Osteocyte (in vitro differentiated cells): ENCODE data around the gene TCTN3. TPM values are rescaled to one million over a fixed set of nuclear protein-coding genes. Genes with fewer than 3 reads are reported as not detected.
"Not testable (repeated sequence)": the region's sequence is repeated elsewhere in the genome, so short reads cannot be mapped to it uniquely, and the experiment has no call there.

Experiments used
- DNase-seq: peaks from one replicate; pipeline ENCODE4 v3.0.0; 2021; ENCODE audit warnings: mixed read lengths; ENCODE audit not compliant: unreplicated experiment; ENCODE audit errors: extremely low spot score
- H3K27ac Mint-ChIP-seq: one replicate; pipeline ENCODE4 v1.8.0; 2021; ENCODE audit warnings: mild to moderate bottlenecking, mixed read lengths; ENCODE audit not compliant: unreplicated experiment
- H3K27me3 Mint-ChIP-seq: one replicate; pipeline ENCODE4 v1.8.0; 2021; ENCODE audit warnings: mixed read lengths; ENCODE audit not compliant: unreplicated experiment
- H3K36me3 Mint-ChIP-seq: one replicate; pipeline ENCODE4 v1.8.0; 2021; ENCODE audit warnings: mixed read lengths; ENCODE audit not compliant: unreplicated experiment
- H3K4me1 Mint-ChIP-seq: one replicate; pipeline ENCODE4 v1.8.0; 2021; ENCODE audit warnings: mixed read lengths; ENCODE audit not compliant: unreplicated experiment
- H3K4me3 Mint-ChIP-seq: one replicate; pipeline ENCODE4 v1.8.0; 2021; ENCODE audit warnings: mild to moderate bottlenecking, moderate library complexity, mixed read lengths; ENCODE audit not compliant: unreplicated experiment
- H3K9me3 Mint-ChIP-seq: one replicate; pipeline ENCODE4 v1.8.0; 2021; ENCODE audit warnings: mixed read lengths; ENCODE audit not compliant: unreplicated experiment
- CTCF ChIP-seq: fragments of 200-600 bp; sonication (generic); IDR thresholded peaks from 2 replicates; pipeline ENCODE4 v1.5.0; 2021; ENCODE audit warnings: antibody characterized with exemption, mild to moderate bottlenecking, moderate library complexity
- total RNA-seq: library from RNA; stranded (reverse); gene quantifications from 2 replicates; pipeline ENCODE4 v1.2.1, GENCODE V29; 2021

Gene TCTN3
- total RNA-seq, 1 donor from 2014 or later: 36.4 TPM

- Mint-ChIP-seq H3K4me1 (peaks cover 15% of the 10 kb centered on the region), H3K27me3 (no peaks in the 10 kb centered on the region)
Measured at GRCh38 chr10:95739056-95739455, 45.3 kb upstream of the TCTN3 start.

GRCh38 chr10:95732907-95733306, 39.2 kb upstream of the TCTN3 start:
- DNase-seq, H3K4me3 Mint-ChIP-seq, H3K36me3 Mint-ChIP-seq, H3K4me1 Mint-ChIP-seq, H3K27ac Mint-ChIP-seq: not testable (repeated sequence)
- Mint-ChIP-seq H3K27me3 (peaks cover 15% of the 10 kb centered on the region), H3K9me3 (peaks cover 13% of the 10 kb centered on the region)

More at GRCh38 chr10:95739056-95739455, 45.3 kb upstream of the TCTN3 start:
- no peak for DNase-seq
- TF ChIP-seq CTCF: no peak
- Mint-ChIP-seq H3K9me3 (peaks cover 3% of the 10 kb centered on the region), H3K4me3 (no peak overlapping the region), H3K27ac (no peak overlapping the region), H3K36me3 (no peaks in the 10 kb centered on the region)

- no peak overlapping the region for H3K27ac Mint-ChIP-seq
Measured at GRCh38 chr10:95730233-95730632, 36.5 kb upstream of the TCTN3 start.

DNA sequence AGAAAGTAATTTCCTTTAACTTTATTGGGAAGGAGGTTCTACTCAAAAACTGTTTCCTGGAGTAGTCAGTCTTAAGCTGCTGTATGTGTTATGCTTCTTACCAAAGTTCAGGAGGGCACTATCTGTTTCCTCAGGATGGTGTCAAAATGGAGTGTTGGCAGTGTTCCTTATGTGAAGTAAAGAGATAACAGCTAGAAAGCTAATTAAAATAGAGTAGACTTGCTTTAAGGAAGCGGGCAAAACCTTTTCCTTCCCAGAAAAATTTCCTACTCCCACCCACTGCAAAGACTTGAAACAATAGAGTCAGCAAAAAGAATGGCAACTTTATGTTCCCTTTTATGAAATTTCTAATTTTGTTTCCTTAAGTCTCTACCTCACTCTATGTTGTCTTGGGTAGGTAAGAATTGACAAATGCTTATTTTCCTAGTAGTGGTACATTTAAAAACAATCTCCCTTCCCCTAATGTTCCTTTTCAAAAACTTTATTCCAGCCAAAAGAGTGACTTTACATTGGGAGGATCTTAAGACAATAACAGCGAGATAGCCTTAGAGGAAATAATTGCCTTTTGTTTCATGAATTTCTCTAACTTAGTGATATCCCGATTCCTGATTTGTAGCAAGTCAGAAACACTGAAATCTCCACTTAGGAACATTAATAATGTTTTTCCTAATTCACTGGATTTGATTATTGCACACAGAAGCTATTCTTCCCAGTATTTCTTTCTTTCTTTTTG, 35.8 kb upstream of the TCTN3 start:
- H3K9me3 Mint-ChIP-seq: peaks cover 17% of the 10 kb centered on the region

More at GRCh38 chr10:95730233-95730632, 36.5 kb upstream of the TCTN3 start:
- H3K9me3 Mint-ChIP-seq: peaks cover 13% of the 10 kb centered on the region
- H3K4me1 Mint-ChIP-seq: no peaks in the 10 kb centered on the region
- H3K27me3 Mint-ChIP-seq: peaks cover 22% of the 10 kb centered on the region
- TF ChIP-seq CTCF: no peak
- H3K4me3 Mint-ChIP-seq: no peak overlapping the region
- no peak for DNase-seq
- H3K36me3 Mint-ChIP-seq: no peaks in the 10 kb centered on the region

GRCh38 chr10:95728526-95728925, 34.8 kb upstream of the TCTN3 start:
- Mint-ChIP-seq H3K27ac (no peak overlapping the region), H3K4me3 (no peak overlapping the region), H3K27me3 (peaks cover 22% of the 10 kb centered on the region), H3K36me3 (no peaks in the 10 kb centered on the region), H3K4me1 (no peaks in the 10 kb centered on the region), H3K9me3 (peaks cover 9% of the 10 kb centered on the region)
- no peak for TF ChIP-seq CTCF
- DNase-seq: no peak

More for the DNA sequence above, 35.8 kb upstream of the TCTN3 start:
- no peak for TF ChIP-seq CTCF
- Mint-ChIP-seq H3K4me1 (no peaks in the 10 kb centered on the region), H3K4me3 (no peak overlapping the region), H3K36me3 (no peaks in the 10 kb centered on the region), H3K27ac (no peak overlapping the region), H3K27me3 (peaks cover 22% of the 10 kb centered on the region)
- no peak for DNase-seq

- not testable (repeated sequence) for H3K36me3 Mint-ChIP-seq, H3K9me3 Mint-ChIP-seq, DNase-seq, H3K4me3 Mint-ChIP-seq, H3K27me3 Mint-ChIP-seq, H3K27ac Mint-ChIP-seq, H3K4me1 Mint-ChIP-seq
Measured at GRCh38 chr10:95722496-95722895, 28.8 kb upstream of the TCTN3 start.

DNA sequence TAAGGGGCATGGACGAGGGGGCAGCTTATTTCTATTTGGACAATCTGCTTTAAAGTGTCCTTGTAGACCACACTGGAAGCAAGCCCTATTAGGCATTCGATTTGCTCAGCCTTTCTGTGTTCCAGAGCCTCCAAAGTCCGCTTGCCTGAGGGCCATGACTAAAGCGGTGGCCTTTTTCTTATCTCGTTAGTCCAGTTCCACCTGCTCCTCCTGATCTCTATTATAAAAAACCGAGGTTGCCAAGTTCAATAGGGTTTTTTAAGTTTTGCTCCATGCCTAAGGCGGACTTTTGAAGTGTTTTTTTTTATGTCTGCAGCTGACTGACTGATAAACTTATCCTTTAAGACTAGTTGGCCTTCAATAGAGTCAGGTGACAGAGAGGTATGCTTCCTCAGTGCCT, 27.0 kb upstream of the TCTN3 start:
- H3K4me1 Mint-ChIP-seq, H3K4me3 Mint-ChIP-seq, H3K27ac Mint-ChIP-seq, H3K36me3 Mint-ChIP-seq, H3K27me3 Mint-ChIP-seq, H3K9me3 Mint-ChIP-seq, DNase-seq: not testable (repeated sequence)
